ENCODE data around the gene BRICD5.

DNA sequence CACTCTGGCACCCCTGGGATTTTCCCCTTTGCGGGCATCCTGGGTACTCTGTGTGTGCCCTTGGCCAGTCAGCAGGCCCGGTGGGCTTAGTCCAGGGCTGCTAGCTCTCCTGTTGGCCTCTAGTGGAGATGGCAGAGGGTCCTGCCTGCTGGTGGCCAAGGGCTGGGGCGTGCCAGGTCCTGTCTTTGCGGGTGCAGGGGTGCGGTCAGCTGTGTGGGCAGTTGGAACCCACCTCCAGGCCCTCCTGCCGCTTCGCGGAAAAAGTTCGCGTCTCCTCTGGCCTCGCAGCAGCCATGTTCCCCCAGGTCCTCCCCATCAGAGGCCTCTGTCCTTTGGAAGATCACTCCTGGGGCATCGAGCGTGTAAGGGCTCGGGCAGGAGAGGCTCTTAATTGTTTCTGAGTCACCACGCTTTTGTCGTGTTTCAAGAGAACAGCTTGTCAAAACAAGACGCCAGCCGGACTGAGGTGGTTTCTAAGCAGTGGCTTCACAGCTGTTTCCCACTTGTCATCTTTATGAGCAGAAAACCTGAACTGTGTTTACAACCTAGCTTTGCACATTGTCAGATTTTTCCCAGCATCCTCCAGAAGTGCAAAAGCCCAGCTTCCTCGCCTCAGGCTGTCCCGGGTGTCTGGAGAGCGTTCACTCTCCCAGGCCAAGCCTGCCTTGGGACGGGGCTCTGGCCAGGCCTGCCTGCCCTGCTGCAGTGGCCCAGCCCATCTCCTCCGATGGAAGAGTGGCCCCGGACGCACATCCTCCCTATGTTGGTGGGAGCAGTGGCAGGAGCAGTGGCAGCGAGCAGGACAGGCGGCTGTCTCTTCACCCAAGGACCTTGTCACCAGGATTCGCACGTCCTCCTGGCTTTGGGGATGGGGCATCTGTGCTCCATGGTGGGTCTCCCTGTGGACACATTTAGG, 20.6 kb upstream of the BRICD5 start:
- TF ChIP-seq POLR2A (IDR thresholded peaks at IDR 0.05): peak in 1 of 2 donors; percentile 20
- TF ChIP-seq CTCF (IDR thresholded peaks at IDR 0.05): no peak

Measured in thyroid gland (tissue), 4 donors.